WTC11 (cell line): ENCODE data around the gene IFIH1. TPM values are rescaled to one million over a fixed set of nuclear protein-coding genes. Genes with fewer than 3 reads are reported as not detected.

Source experiments
- ATAC-seq: fragments of 200-7000 bp; cut with Tn5 transposase; 2 replicates; pipeline ENCODE4 v1.10.0; 2021; ENCODE audit warnings: mild to moderate bottlenecking, moderate library complexity
- CTCF ChIA-PET: fragments of 300-600 bp; sonication (Branson Sonifier 250); formaldehyde crosslinking; loops from one replicate; lab custom pipeline; 2021; ENCODE audit warnings: antibody characterized with exemption; lab: Charles Lee
- POLR2A ChIA-PET: fragments of 350-600 bp; sonication (Branson Sonifier 250); formaldehyde crosslinking; loops from one replicate; lab custom pipeline; 2021; ENCODE audit warnings: antibody characterized with exemption; lab: Charles Lee
- DNase-seq: peaks from one replicate; pipeline ENCODE4 v3.0.0; 2021; ENCODE audit warnings: low spot score
- H3K27ac Mint-ChIP-seq: 2 replicates; pipeline ENCODE4 v1.8.0; 2021; ENCODE audit warnings: mixed read lengths
- H3K27me3 Mint-ChIP-seq: 2 replicates; pipeline ENCODE4 v1.8.0; 2021; ENCODE audit warnings: low read depth, mild to moderate bottlenecking, moderate library complexity, mixed read lengths
- H3K36me3 Mint-ChIP-seq: 2 replicates; pipeline ENCODE4 v1.8.0; 2021; ENCODE audit warnings: mixed read lengths
- H3K4me1 Mint-ChIP-seq: 2 replicates; pipeline ENCODE4 v1.8.0; 2022; ENCODE audit warnings: mixed read lengths
- H3K4me3 Mint-ChIP-seq: 2 replicates; pipeline ENCODE4 v1.8.0; 2021; ENCODE audit warnings: mild to moderate bottlenecking, moderate library complexity, mixed read lengths
- H3K9me3 Mint-ChIP-seq: 2 replicates; pipeline ENCODE4 v1.8.0; 2021; ENCODE audit warnings: mixed read lengths
- AFF4 ChIP-seq: sonication (generic); formaldehyde crosslinking; IDR thresholded peaks from 2 replicates; pipeline ENCODE4 v1.8.1; 2023; ENCODE audit warnings: mild to moderate bottlenecking, missing genetic modification reagents, borderline replicate concordance
- ATF6 ChIP-seq: sonication (generic); formaldehyde crosslinking; IDR thresholded peaks from 2 replicates; pipeline ENCODE4 v1.8.1; 2023; ENCODE audit warnings: mild to moderate bottlenecking, missing genetic modification reagents
- ETV6 ChIP-seq: sonication (generic); formaldehyde crosslinking; IDR thresholded peaks from 2 replicates; pipeline ENCODE4 v1.8.1; 2022; ENCODE audit warnings: mild to moderate bottlenecking, missing genetic modification reagents
- GTF2I ChIP-seq: fragments of 250-450 bp; sonication (Bioruptor Pico); conservative IDR thresholded peaks from 2 replicates; pipeline ENCODE4 v1.4.0; 2021; ENCODE audit warnings: mild to moderate bottlenecking
- HMGA2 ChIP-seq: fragments of 250-450 bp; sonication (Bioruptor Pico); IDR thresholded peaks from 2 replicates; pipeline ENCODE4 v1.4.0; 2021; ENCODE audit warnings: mild to moderate bottlenecking, moderate library complexity
- IRF2 ChIP-seq: sonication (generic); formaldehyde crosslinking; IDR thresholded peaks from 2 replicates; pipeline ENCODE4 v1.8.0; 2022; ENCODE audit warnings: low read depth, missing genetic modification reagents, borderline replicate concordance
- JAZF1 ChIP-seq: fragments of 250-450 bp; sonication (Bioruptor Pico); IDR thresholded peaks from 2 replicates; pipeline ENCODE4 v1.9.0; 2021; ENCODE audit warnings: moderate library complexity, mild to moderate bottlenecking, inconsistent platforms
- NR2C2 ChIP-seq: sonication (generic); formaldehyde crosslinking; IDR thresholded peaks from 2 replicates; pipeline ENCODE4 v1.8.0; 2022; ENCODE audit warnings: mild to moderate bottlenecking, missing genetic modification reagents
- PRRX2 ChIP-seq: fragments of 250-450 bp; sonication (Bioruptor Pico); IDR thresholded peaks from 2 replicates; pipeline ENCODE4 v1.8.0; 2021; ENCODE audit warnings: mild to moderate bottlenecking
- TCF7 ChIP-seq: sonication (generic); formaldehyde crosslinking; IDR thresholded peaks from 2 replicates; pipeline ENCODE4 v1.8.0; 2022; ENCODE audit warnings: mild to moderate bottlenecking, low read depth, missing genetic modification reagents, moderate library complexity
- USF2 ChIP-seq: sonication (generic); formaldehyde crosslinking; IDR thresholded peaks from 2 replicates; pipeline ENCODE4 v1.8.1; 2023; ENCODE audit warnings: mild to moderate bottlenecking, missing genetic modification reagents, moderate library complexity
- ZBTB21 ChIP-seq: sonication (generic); formaldehyde crosslinking; IDR thresholded peaks from 2 replicates; pipeline ENCODE4 v1.8.1; 2023; ENCODE audit warnings: mild to moderate bottlenecking, missing genetic modification reagents, borderline replicate concordance
- ZMAT4 ChIP-seq: fragments of 250-450 bp; sonication (Bioruptor Pico); IDR thresholded peaks from 2 replicates; pipeline ENCODE4 v1.9.0; 2021; ENCODE audit warnings: mild to moderate bottlenecking
- ZNF121 ChIP-seq: sonication (generic); formaldehyde crosslinking; IDR thresholded peaks from 2 replicates; pipeline ENCODE4 v1.8.0; 2023; ENCODE audit warnings: missing genetic modification reagents
- ZNF423 ChIP-seq: fragments of 250-450 bp; sonication (Bioruptor Pico); IDR thresholded peaks from 2 replicates; pipeline ENCODE4 v2.1.2; 2022; ENCODE audit warnings: mild to moderate bottlenecking, moderate library complexity
- ZNF512 ChIP-seq: sonication (generic); formaldehyde crosslinking; IDR thresholded peaks from 2 replicates; pipeline ENCODE4 v1.8.1; 2022; ENCODE audit warnings: missing genetic modification reagents, borderline replicate concordance
- ZNF532 ChIP-seq: fragments of 250-450 bp; sonication (Bioruptor Pico); IDR thresholded peaks from 2 replicates; pipeline ENCODE4 v1.9.0; 2021; ENCODE audit warnings: mild to moderate bottlenecking, borderline replicate concordance
- ZSCAN18 ChIP-seq: fragments of 250-450 bp; sonication (Bioruptor Pico); IDR thresholded peaks from 2 replicates; pipeline ENCODE4 v2.1.2; 2022; ENCODE audit warnings: mild to moderate bottlenecking, moderate library complexity
- total RNA-seq: library from RNA; stranded (reverse); gene quantifications from 3 replicates; pipeline ENCODE4 v1.2.3, GENCODE V29; 2021

IFIH1 gene
- total RNA-seq, 1 experiment from 2014 or later, result 1.3 TPM

GRCh38 chr2:162258686-162259085 lies 59.8 kb downstream of the IFIH1 start:
- no peak for ATAC-seq
- Mint-ChIP-seq H3K27ac (no peak overlapping the region), H3K27me3 (no peaks in the 10 kb centered on the region), H3K36me3 (no peaks in the 10 kb centered on the region), H3K4me1 (peaks cover 15% of the 10 kb centered on the region), H3K4me3 (no peak overlapping the region), H3K9me3 (peaks cover 4% of the 10 kb centered on the region; the same call in 1 of the 2 replicates)
- TF ChIP-seq ZMAT4 (CRISPR knock-in tag) (no peak), NR2C2 (CRISPR knock-in tag) (no peak), IRF2 (CRISPR knock-in tag) (no peak), ZNF512 (CRISPR knock-in tag) (no peak), JAZF1 (no peak), ZNF121 (no peak), ZNF423 (CRISPR knock-in tag) (no peak), USF2 (no peak), ATF6 (CRISPR knock-in tag) (no peak), TCF7 (CRISPR knock-in tag) (no peak), HMGA2 (CRISPR knock-in tag) (no peak), ZBTB21 (CRISPR knock-in tag) (no peak), ETV6 (CRISPR knock-in tag) (no peak), AFF4 (CRISPR knock-in tag) (no peak), ZSCAN18 (CRISPR knock-in tag) (no peak), ZNF532 (CRISPR knock-in tag) (no peak), PRRX2 (no peak), GTF2I (CRISPR knock-in tag) (no peak)
- no peak for DNase-seq
- CTCF ChIA-PET, result no interaction called here
- POLR2A ChIA-PET, result no interaction called here
